Eye (tissue), 1 donor: ENCODE results near the gene EIF4E1B.

Experiments
- DNase-seq: peaks from one replicate; pipeline ENCODE4 v3.0.0-alpha.2; 2015

EIF4E1B gene

GRCh38 chr5:176665517-176665916 is 35.0 kb downstream of the EIF4E1B start:
- no peak for DNase-seq

GRCh38 chr5:176667637-176668036 is 37.2 kb downstream of the EIF4E1B start:
- DNase-seq, result no peak

- peak; percentile 38 for DNase-seq
Observed at GRCh38 chr5:176670449-176670848, 40.0 kb downstream of the EIF4E1B start.

GRCh38 chr5:176671399-176671798 is 40.9 kb downstream of the EIF4E1B start:
- no peak for DNase-seq

- DNase-seq, result no peak
Observed at GRCh38 chr5:176671890-176672747, 41.6 kb downstream of the EIF4E1B start.

- no peak for DNase-seq
Observed at GRCh38 chr5:176673651-176674583, 43.4 kb downstream of the EIF4E1B start.

GRCh38 chr5:176674799-176675198 is 44.3 kb downstream of the EIF4E1B start:
- DNase-seq, result no peak

- DNase-seq, result no peak
Observed at GRCh38 chr5:176675676-176676360, 45.3 kb downstream of the EIF4E1B start.

GRCh38 chr5:176676361-176676824 is 45.9 kb downstream of the EIF4E1B start:
- peak; percentile 41 for DNase-seq

GRCh38 chr5:176677209-176677939 is 46.9 kb downstream of the EIF4E1B start:
- DNase-seq, result no peak

GRCh38 chr5:176678584-176678983 is 48.1 kb downstream of the EIF4E1B start:
- no peak for DNase-seq

GRCh38 chr5:176679365-176680225 is 49.1 kb downstream of the EIF4E1B start:
- DNase-seq, result peak; percentile 22

GRCh38 chr5:176680226-176680563 is 49.7 kb downstream of the EIF4E1B start:
- DNase-seq, result peak; percentile 31

- DNase-seq, result no peak
Observed at GRCh38 chr5:176682016-176682531, 51.6 kb downstream of the EIF4E1B start.

GRCh38 chr5:176685010-176685409 is 54.5 kb downstream of the EIF4E1B start:
- DNase-seq, result no peak

GRCh38 chr5:176687247-176687646 is 56.8 kb downstream of the EIF4E1B start:
- no peak for DNase-seq

- DNase-seq, result no peak
Observed at GRCh38 chr5:176687881-176688280, 57.4 kb downstream of the EIF4E1B start.

- DNase-seq, result no peak
Observed at GRCh38 chr5:176690911-176691310, 60.4 kb downstream of the EIF4E1B start.

GRCh38 chr5:176691524-176691923 is 61.0 kb downstream of the EIF4E1B start:
- DNase-seq, result no peak

GRCh38 chr5:176692326-176692725 is 61.9 kb downstream of the EIF4E1B start:
- no peak for DNase-seq
